SIG-M5 treated with dmso at 0.1 percent for 504 hours (cell line): ENCODE results near the gene POLR1G.
A peak's percentile ranks its signal among the peaks of the same experiment; 100 is the strongest.

Experiments used
- DNase-seq: peaks from one replicate; lab custom pipeline; 2025; ENCODE audit not compliant: unreplicated experiment; lab: John Stamatoyannopoulos, UW

POLR1G gene

GRCh38 chr19:45443462-45444317, 37.2 kb downstream of the POLR1G start:
- DNase-seq: peak; percentile 70

DNA sequence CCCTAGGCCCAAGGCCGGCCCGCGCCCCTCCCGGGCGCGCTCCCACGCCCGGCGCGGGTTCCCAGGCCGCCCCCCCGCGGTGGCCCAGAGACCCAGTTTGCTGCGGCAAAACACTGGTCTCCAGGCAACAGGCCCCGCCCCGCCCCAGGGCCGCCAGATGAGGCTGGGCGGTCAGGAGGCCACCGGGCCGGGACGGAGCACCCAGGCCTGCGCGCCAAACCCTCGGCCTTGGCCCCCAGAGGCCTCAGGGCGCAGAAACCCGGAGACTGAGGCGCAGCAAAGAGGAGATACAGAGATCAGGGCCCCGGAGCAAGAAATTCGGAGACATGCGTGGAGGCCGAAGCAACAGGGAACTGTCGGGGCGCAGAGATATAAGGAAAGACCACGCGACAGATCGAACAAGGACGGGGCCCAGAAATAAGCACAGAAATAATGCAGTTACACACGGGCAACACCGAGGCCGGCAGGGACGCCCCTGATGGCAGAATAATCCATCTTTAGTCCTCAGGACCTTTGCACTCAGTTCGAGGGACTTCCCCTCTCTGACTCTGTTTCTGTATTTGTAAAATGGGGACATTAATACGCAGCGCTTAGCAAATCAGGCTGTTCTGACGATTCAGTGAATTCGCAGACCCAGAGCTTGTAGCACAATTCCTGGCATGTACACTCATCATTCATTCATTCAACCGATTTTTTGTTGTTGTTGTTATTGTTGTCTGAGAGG, 38.0 kb downstream of the POLR1G start:
- peak; percentile 45 for DNase-seq

GRCh38 chr19:45445139-45445538, 38.7 kb downstream of the POLR1G start:
- DNase-seq: no peak

DNA sequence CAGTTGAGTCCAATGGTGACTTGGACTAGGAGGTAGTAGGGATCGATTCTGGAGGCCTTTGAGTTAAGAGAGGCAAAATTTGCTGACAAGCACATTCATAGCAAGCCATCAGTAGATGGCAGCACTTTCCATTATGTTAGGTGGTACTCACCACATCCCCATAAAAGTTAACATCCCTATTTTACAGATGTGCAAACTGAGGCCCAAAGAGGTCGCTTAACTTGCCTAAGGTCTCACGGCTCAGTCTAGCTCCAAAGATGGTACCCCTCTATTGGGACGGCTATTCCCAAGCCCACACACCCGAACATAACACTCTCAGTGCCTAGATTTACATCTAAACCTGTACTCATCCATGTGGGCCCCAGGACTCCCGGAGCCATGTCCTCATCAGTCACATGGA, 39.9 kb downstream of the POLR1G start:
- peak; percentile 46 for DNase-seq

DNA sequence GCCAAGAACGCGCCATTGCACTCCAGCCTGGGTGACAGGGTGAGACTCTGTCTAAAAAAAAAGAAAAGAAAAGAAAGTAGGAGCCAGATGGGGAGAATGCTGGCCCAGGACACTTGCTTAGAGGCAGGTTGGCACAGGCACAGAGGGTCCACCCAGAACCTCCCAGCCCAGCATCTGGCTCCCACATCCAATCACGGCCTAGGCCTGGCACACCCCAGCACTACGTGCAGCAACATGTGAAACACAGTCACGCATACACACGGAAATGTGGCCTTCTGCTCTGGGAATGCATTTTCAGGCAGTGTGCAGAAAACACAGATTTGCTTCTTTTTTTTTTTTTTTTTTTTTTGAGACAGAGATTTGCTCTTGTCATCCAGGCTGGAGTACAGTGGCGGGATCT, 40.5 kb downstream of the POLR1G start:
- DNase-seq: no peak

DNA sequence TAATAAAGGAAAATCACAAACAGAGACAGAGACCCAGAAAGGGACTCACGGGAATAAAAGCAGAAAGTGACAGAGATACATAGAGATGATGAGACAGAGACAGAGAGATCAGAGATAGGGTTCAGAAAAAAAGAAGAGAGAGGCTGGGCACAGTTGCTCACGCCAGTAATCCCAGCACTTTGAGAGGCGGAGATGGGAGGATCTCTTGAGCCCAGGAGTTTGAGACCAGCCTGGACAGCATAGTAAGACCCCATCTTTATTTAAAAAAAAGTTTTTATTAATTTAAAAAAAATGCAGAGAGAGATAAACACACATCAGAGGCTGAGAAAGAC, 41.9 kb downstream of the POLR1G start:
- DNase-seq: no peak

DNA sequence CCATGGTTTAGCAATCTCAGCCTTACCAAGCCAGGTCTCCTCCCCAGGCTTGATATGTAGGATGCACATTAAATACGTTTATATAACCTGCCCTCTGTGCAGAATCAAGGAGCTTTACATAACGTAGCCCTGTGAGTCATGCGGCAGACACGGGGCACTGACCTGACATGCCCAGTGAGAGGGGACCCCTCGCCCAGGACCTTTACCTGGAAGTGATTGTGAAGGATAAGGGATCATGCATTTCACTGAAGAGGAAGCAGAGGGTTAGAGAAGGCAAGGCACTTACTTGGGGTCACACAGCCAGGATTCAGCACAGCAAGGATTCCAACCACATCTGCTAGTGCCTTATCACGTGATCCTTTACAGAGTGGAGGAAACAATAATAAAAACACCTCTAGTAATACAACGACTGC, 42.4 kb downstream of the POLR1G start:
- DNase-seq: no peak

DNA sequence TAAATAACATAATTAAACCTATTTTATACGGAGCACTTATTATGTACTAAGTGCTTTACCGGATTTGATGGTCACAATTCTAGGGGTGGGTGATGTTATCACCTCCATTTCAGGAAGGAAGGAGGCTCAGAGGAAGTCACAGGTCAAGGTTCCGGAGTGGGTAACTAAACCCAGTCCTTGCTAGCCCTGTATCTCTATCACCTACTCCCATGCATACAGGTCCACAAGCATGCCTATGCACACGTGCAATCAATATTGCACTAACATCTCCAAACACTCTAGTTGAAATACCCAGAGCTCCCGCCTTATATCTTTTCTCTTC, 43.5 kb downstream of the POLR1G start:
- DNase-seq: no peak

DNA sequence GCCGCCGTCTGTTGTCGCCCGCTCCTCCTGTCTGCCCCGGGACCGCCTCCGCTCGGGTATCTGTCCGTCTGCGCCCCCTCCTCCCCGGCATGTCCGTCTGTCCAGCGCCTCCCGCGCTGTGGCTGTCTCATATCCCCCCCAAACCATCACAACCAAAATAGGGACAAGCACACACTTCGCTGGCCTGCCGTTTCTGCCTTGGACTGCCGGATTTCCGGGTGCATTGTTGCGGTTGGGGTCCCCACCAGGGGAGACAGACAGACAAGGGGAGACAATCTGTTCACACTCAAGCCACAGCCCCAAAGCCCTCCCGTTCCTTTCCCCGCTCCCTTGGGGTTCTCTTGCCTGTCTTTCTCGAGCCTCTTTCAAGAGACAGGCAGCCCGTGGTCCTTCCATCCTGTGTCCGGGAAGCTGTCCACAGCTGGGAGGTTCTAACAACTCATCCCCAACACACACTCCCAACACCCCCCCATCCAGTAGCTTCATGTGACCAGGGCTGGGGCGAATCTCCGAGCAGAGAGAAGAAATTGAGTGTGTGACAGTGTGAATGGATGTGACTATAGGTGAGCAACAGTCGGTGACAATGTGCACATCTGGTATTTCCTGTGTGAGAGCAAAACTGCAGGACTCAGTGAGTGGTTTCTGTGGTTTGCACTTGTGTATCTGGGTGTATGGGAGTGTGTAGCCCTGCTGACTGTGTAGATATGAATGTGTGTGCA, 44.8 kb downstream of the POLR1G start:
- DNase-seq: no peak

GRCh38 chr19:45451850-45452387, 45.5 kb downstream of the POLR1G start:
- DNase-seq: no peak

DNA sequence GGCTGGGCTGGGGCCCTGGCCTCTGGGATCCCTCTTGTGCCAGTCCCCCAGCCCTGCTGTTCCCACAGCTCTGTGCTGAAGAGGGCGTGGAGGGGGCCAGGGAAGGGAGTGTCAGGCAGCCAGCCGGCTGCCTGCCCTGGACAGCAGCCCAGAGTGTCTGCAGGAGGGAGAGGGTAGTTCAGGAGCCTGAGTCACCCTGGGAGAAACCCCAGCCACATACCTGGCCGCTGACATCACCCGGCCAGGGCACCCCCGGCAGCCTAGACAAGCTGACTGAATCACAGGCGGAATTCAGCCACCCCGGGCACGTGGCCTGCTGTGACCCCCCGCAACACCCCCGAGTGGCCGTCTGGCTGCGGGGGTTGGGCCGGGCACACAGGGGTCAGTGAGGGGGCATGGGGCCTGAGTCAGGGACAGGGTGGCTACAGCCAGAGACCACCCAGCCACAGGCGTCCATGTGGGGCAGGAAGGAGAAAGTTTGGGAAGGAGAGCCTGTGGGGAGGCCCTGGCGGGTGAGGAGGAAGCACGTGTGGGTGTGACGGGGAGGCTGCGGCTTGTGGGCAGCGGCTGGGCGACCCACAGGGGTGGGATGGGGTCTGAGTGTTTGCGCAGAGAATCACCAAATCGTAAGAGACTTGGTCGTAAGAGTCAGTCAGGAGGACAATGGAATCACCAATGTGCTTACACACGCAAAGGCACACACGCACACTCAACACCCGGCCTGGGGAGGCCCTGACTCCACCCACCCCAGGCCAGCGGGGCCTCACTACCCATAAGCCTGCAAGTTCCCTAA, 49.5 kb downstream of the POLR1G start:
- peak; percentile 73 for DNase-seq

DNA sequence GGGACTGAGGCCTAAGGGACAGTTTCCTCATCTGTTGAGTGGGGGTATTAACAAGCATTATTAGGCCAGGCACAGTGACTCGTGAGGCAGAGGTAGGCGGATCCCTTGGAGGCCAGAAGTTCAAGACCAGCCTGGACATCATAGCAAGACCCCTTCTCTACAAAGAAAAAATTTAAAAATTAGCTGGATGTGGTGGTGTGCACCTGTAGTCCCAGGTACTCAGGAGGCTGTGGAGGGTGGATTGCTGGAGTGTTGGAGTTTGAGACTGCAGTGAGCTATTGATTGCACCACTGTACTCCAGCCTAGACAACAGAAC, 50.0 kb downstream of the POLR1G start:
- DNase-seq: no peak

DNA sequence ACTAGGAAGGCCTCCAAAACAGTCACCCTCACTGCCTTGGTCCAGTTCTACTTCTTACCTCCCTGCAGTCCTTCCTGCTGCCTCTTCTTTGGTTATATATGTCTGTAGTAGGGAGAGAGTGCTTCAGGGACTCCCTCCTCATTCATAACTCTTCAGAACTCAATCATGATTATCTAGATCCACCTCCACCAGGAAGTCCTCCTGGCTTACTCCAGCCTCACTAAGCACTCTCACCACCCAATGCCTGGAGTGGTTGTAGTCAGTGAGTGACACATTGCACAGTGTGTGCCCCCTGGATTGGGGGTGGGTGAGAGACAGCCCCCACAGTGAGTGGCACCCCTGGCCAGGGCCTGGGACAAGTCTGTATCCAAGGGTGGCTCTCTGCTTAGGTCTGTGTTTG, 51.3 kb downstream of the POLR1G start:
- DNase-seq: no peak
